ENCODE results near the gene DAPK1.
A peak's percentile ranks its signal among the peaks of the same experiment; 100 is the strongest.

The DAPK1 gene

GRCh38 chr9:87640385-87640795 lies 142.7 kb downstream of the DAPK1 start:
- no peak for DNase-seq (ENCODE audit: low spot score)
- FAIRE-seq, result no peak

- DNase-seq (ENCODE audit: low spot score) (no peak), FAIRE-seq (no peak)
Observed at GRCh38 chr9:87641067-87641466, 143.4 kb downstream of the DAPK1 start.

GRCh38 chr9:87642330-87643106 lies 144.9 kb downstream of the DAPK1 start:
- no peak for DNase-seq (ENCODE audit: low spot score)
- FAIRE-seq, result no peak

GRCh38 chr9:87643107-87643650 lies 145.5 kb downstream of the DAPK1 start:
- FAIRE-seq (no peak), DNase-seq (ENCODE audit: low spot score) (no peak)

GRCh38 chr9:87643778-87644570 lies 146.3 kb downstream of the DAPK1 start:
- no peak for FAIRE-seq
- DNase-seq (ENCODE audit: low spot score), result no peak

GRCh38 chr9:87644659-87645058 lies 147.0 kb downstream of the DAPK1 start:
- no peak for DNase-seq (ENCODE audit: low spot score)
- FAIRE-seq, result no peak

- FAIRE-seq (no peak), DNase-seq (ENCODE audit: low spot score) (no peak)
Observed at GRCh38 chr9:87646546-87646945, 148.9 kb downstream of the DAPK1 start.

GRCh38 chr9:87647114-87647513 lies 149.4 kb downstream of the DAPK1 start:
- DNase-seq (ENCODE audit: low spot score) (no peak), FAIRE-seq (no peak)

- no peak for DNase-seq (ENCODE audit: low spot score)
- no peak for FAIRE-seq
Observed at GRCh38 chr9:87648606-87649005, 150.9 kb downstream of the DAPK1 start.

GRCh38 chr9:87650611-87651295 lies 153.1 kb downstream of the DAPK1 start:
- no peak for FAIRE-seq
- DNase-seq (ENCODE audit: low spot score), result no peak

- no peak for DNase-seq (ENCODE audit: low spot score)
- no peak for FAIRE-seq
Observed at GRCh38 chr9:87651431-87651830, 153.8 kb downstream of the DAPK1 start.

- no peak for FAIRE-seq
- DNase-seq (ENCODE audit: low spot score), result no peak
Observed at GRCh38 chr9:87653941-87654340, 156.3 kb downstream of the DAPK1 start.

- DNase-seq (ENCODE audit: low spot score) (no peak), FAIRE-seq (no peak)
Observed at GRCh38 chr9:87655731-87656130, 158.1 kb downstream of the DAPK1 start.

GRCh38 chr9:87656485-87656884 lies 158.8 kb downstream of the DAPK1 start:
- DNase-seq (ENCODE audit: low spot score), result no peak
- FAIRE-seq, result no peak

- peak; percentile 33 for DNase-seq (ENCODE audit: low spot score)
- no peak for FAIRE-seq
Observed at GRCh38 chr9:87657190-87657589, 159.5 kb downstream of the DAPK1 start.

- DNase-seq (ENCODE audit: low spot score), result no peak
- FAIRE-seq, result no peak
Observed at GRCh38 chr9:87657893-87658292, 160.2 kb downstream of the DAPK1 start.

- DNase-seq (ENCODE audit: low spot score), result no peak
- FAIRE-seq, result no peak
Observed at GRCh38 chr9:87658511-87658910, 160.8 kb downstream of the DAPK1 start.

GRCh38 chr9:87659534-87660419 lies 162.1 kb downstream of the DAPK1 start:
- FAIRE-seq, result no peak
- no peak for DNase-seq (ENCODE audit: low spot score)

GRCh38 chr9:87661241-87661640 lies 163.6 kb downstream of the DAPK1 start:
- FAIRE-seq, result no peak

GRCh38 chr9:87662808-87663528 lies 165.3 kb downstream of the DAPK1 start:
- FAIRE-seq, result peak; percentile 87

More at GRCh38 chr9:87661241-87661640, 163.6 kb downstream of the DAPK1 start:
- no peak for DNase-seq (ENCODE audit: low spot score)

More at GRCh38 chr9:87662808-87663528, 165.3 kb downstream of the DAPK1 start:
- DNase-seq (ENCODE audit: low spot score), result peak; percentile 85

All from RCC 7860 (cell line).